ENCODE measurements around the gene TMEM217.
"Not testable (repeated sequence)": the region's sequence is repeated elsewhere in the genome, so short reads cannot be mapped to it uniquely, and the experiment has no call there.

- not testable (repeated sequence) for TF ChIP-seq ZNF384 (IDR thresholded peaks at IDR 0.05); FOXA1 (IDR thresholded peaks at IDR 0.05); BHLHE40 (IDR thresholded peaks at IDR 0.05; ENCODE audit: borderline replicate concordance); FOXK2 (IDR thresholded peaks at IDR 0.05); TARDBP (IDR thresholded peaks at IDR 0.05); L3MBTL2 (conservative IDR thresholded peaks at IDR 0.05); SP1 (IDR thresholded peaks at IDR 0.05); NFRKB (IDR thresholded peaks at IDR 0.05); FOXM1 (IDR thresholded peaks at IDR 0.05; ENCODE audit: borderline replicate concordance); ARNT (IDR thresholded peaks at IDR 0.05); SUZ12 (IDR thresholded peaks at IDR 0.05); ELF4 (IDR thresholded peaks at IDR 0.05); LEF1 (IDR thresholded peaks at IDR 0.05; ENCODE audit: borderline replicate concordance); CTBP1 (IDR thresholded peaks at IDR 0.05; ENCODE audit: borderline replicate concordance)
Observed at GRCh38 chr6:37297637-37298036, 39.7 kb upstream of the TMEM217 start.

Measured in HEK293T (cell line).